Hematopoietic multipotent progenitor cell treated with erythropoietin and hydrocortisone succinate and interleukin-3 and kit ligand, for 6 days (in vitro differentiated cells): Measurements from ENCODE around the gene VAPA.

Source experiments
- DNase-seq: peaks from one replicate; pipeline ENCODE4 v3.0.0-alpha.2; 2015

Gene VAPA

GRCh38 chr18:10008006-10008647 lies 94.3 kb downstream of the VAPA start:
- no peak for DNase-seq
